Measurements from ENCODE around the gene ZNF678.
"Not testable (repeated sequence)": the region's sequence is repeated elsewhere in the genome, so short reads cannot be mapped to it uniquely, and the experiment has no call there.

Gene ZNF678

GRCh38 chr1:227563324-227564201 lies at the start of gene ZNF678:
Gene ZNF678 (plus strand): TSS chr1:227563556. CDS start chr1:227650992, 87,436 bp downstream.
- DNase-seq = peak; percentile 86

GRCh38 chr1:227518876-227519275 lies 44.5 kb upstream of the ZNF678 start:
- no peak for DNase-seq

- no peak for DNase-seq
These were observed 41.6 kb upstream of the ZNF678 start for GRCh38 chr1:227521782-227522181.

- no peak for DNase-seq
These were observed 36.8 kb upstream of the ZNF678 start for GRCh38 chr1:227526524-227526923.

GRCh38 chr1:227532019-227532619 lies 31.2 kb upstream of the ZNF678 start:
- no peak for DNase-seq

GRCh38 chr1:227540170-227541098 lies 22.9 kb upstream of the ZNF678 start:
- DNase-seq = no peak

GRCh38 chr1:227541129-227541528 lies 22.2 kb upstream of the ZNF678 start:
- DNase-seq = no peak

- no peak for DNase-seq
These were observed 21.6 kb upstream of the ZNF678 start for GRCh38 chr1:227541796-227542152.

GRCh38 chr1:227542153-227543120 lies 20.9 kb upstream of the ZNF678 start:
- DNase-seq = peak; percentile 91

GRCh38 chr1:227543283-227544066 lies 19.9 kb upstream of the ZNF678 start:
- DNase-seq = no peak

- no peak for DNase-seq
These were observed 19.0 kb upstream of the ZNF678 start for GRCh38 chr1:227544067-227545050.

- no peak for DNase-seq
These were observed 18.0 kb upstream of the ZNF678 start for GRCh38 chr1:227545361-227545760.

GRCh38 chr1:227546059-227546458 lies 17.3 kb upstream of the ZNF678 start:
- no peak for DNase-seq

GRCh38 chr1:227546598-227547309 lies 16.6 kb upstream of the ZNF678 start:
- DNase-seq = no peak

GRCh38 chr1:227547310-227548118 lies 15.8 kb upstream of the ZNF678 start:
- no peak for DNase-seq

GRCh38 chr1:227548119-227548397 lies 15.3 kb upstream of the ZNF678 start:
- DNase-seq = no peak

- no peak for DNase-seq
These were observed 14.9 kb upstream of the ZNF678 start for GRCh38 chr1:227548448-227548847.

- no peak for DNase-seq
These were observed 13.5 kb upstream of the ZNF678 start for GRCh38 chr1:227549892-227550291.

GRCh38 chr1:227551881-227552280 lies 11.5 kb upstream of the ZNF678 start:
- not testable (repeated sequence) for DNase-seq
